ENCODE measurements around the gene RAI14.
"Not testable (repeated sequence)": the region's sequence is repeated elsewhere in the genome, so short reads cannot be mapped to it uniquely, and the experiment has no call there.

The RAI14 gene

DNA sequence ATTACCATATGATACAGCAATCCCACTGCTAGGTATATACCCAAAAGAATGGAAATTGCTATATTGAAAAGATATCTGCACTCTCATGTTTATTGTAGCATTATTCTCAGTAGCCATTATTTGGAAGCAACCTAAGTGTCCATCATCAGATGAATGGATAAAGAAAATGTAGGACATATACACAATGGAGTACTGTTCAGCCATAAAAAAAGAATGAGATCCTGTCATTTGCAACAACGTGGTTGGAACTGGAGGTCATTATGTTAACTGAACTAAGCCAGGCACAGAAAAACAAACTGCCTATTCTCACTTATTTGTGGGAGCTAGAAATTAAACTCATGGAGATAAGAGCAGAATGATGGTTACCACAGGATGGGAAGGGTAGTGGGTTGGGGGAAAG lies 119.8 kb downstream of the RAI14 start:
- H3K4me3 ChIP-seq (ENCODE audit: low read length in 2 of 2) = no peak overlapping the region
- H3K36me3 ChIP-seq (ENCODE audit: control insufficient read depth in 2 of 2, insufficient read depth in 2 of 2, low read length in 2 of 2) = no peaks in the 10 kb centered on the region
- no peaks in the 10 kb centered on the region for H3K9me3 ChIP-seq (ENCODE audit: control insufficient read depth in 2 of 2, low read length in 2 of 2)
- H3K27ac ChIP-seq (ENCODE audit: low read depth in 2 of 2, low read length in 2 of 2) = no peak overlapping the region
- H3K4me1 ChIP-seq (ENCODE audit: control insufficient read depth in 2 of 2, insufficient read depth in 2 of 2, low read length in 2 of 2) = no peaks in the 10 kb centered on the region
- H3K9ac ChIP-seq (ENCODE audit: low read depth in 1 of 2, low read length in 2 of 2) = no peak overlapping the region
- no peaks in the 10 kb centered on the region for H3K27me3 ChIP-seq (ENCODE audit: control insufficient read depth in 2 of 2, insufficient read depth in 2 of 2, low read length in 2 of 2)

DNA sequence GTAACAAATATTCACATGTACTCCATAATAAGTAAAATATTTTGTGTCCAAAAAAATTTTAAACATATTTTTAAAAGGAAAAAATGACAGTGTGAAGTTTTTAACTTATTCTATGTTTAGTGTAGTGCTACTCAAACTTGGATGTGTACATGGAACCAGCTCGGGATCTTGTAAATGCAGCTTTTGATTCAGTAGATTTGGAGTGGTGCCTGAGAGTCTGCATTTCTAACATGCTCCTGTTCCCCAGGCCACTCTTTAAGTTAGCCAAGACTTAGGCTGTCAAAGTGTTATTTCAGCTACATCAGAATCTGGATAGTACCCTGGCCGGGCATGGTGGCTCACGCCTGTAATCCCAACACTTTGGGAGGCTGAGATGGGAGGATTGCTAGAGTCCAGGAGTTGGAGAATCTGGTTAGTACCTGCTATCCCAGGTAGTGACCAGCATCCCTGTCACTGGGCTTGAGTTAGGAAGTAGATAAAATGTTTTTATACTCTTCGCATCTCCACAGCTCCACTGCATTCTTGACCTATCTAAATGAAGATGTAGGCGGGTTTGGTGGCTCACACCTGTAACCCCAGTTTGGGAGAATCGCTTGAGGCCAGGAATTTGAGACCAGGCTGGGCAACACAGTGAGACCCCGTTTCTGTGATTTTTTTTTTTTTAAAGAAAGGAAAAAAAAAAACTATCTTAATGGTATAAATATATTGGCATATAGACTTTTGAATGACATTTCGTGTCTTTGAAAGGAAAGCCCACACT lies 122.1 kb downstream of the RAI14 start:
- no peaks in the 10 kb centered on the region for H3K27me3 ChIP-seq (ENCODE audit: control insufficient read depth in 2 of 2, insufficient read depth in 2 of 2, low read length in 2 of 2)
- H3K36me3 ChIP-seq (ENCODE audit: control insufficient read depth in 2 of 2, insufficient read depth in 2 of 2, low read length in 2 of 2) = no peaks in the 10 kb centered on the region
- H3K4me3 ChIP-seq (ENCODE audit: low read length in 2 of 2) = no peak overlapping the region
- no peak overlapping the region for H3K9ac ChIP-seq (ENCODE audit: low read depth in 1 of 2, low read length in 2 of 2)
- H3K27ac ChIP-seq (ENCODE audit: low read depth in 2 of 2, low read length in 2 of 2) = no peak overlapping the region
- H3K4me1 ChIP-seq (ENCODE audit: control insufficient read depth in 2 of 2, insufficient read depth in 2 of 2, low read length in 2 of 2) = no peaks in the 10 kb centered on the region
- no peaks in the 10 kb centered on the region for H3K9me3 ChIP-seq (ENCODE audit: control insufficient read depth in 2 of 2, low read length in 2 of 2)

DNA sequence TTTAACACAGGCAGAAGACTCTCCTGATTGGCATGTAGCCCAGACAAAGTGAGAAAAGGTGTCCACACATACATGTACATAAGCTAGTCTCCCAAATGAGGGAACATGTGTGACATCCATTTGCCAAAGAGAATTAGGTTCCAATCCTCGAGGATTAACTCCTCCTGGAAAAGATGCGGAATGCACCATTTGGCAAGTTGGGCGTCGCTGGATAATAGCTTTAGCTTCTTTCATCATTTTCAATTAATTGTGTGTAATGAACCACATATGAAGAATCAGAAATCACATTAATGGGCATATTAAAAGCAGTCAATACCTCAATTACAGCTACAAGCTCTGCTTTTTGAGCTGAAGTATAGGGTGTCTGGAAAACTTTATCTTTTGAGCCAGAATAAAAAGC lies 127.8 kb downstream of the RAI14 start:
- H3K4me1 ChIP-seq (ENCODE audit: control insufficient read depth in 2 of 2, insufficient read depth in 2 of 2, low read length in 2 of 2); H3K27me3 ChIP-seq (ENCODE audit: control insufficient read depth in 2 of 2, insufficient read depth in 2 of 2, low read length in 2 of 2); H3K9me3 ChIP-seq (ENCODE audit: control insufficient read depth in 2 of 2, low read length in 2 of 2); H3K36me3 ChIP-seq (ENCODE audit: control insufficient read depth in 2 of 2, insufficient read depth in 2 of 2, low read length in 2 of 2); H3K27ac ChIP-seq (ENCODE audit: low read depth in 2 of 2, low read length in 2 of 2); H3K9ac ChIP-seq (ENCODE audit: low read depth in 1 of 2, low read length in 2 of 2); H3K4me3 ChIP-seq (ENCODE audit: low read length in 2 of 2): not testable (repeated sequence)

DNA sequence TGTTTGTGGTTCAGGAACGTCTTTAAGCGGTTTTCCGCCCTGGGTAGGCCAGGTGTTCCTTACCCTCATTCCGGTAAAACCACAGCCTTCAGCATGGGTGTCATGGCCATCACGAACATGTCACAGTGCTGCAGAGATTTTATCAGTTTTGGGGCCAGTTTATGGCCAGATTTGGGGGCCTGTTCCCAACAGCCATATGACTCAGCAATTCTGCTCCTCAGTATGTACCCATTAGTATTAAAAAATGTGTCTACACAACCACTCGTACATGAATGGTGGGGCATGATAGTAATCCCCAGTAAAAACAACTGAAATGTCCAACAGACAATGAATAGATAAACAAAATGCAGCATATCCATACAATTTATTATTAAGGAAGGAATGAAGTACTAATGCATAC lies 130.9 kb downstream of the RAI14 start:
- H3K9me3 ChIP-seq (ENCODE audit: control insufficient read depth in 2 of 2, low read length in 2 of 2) = no peaks in the 10 kb centered on the region
- no peaks in the 10 kb centered on the region for H3K36me3 ChIP-seq (ENCODE audit: control insufficient read depth in 2 of 2, insufficient read depth in 2 of 2, low read length in 2 of 2)
- H3K4me3 ChIP-seq (ENCODE audit: low read length in 2 of 2) = no peak overlapping the region
- H3K4me1 ChIP-seq (ENCODE audit: control insufficient read depth in 2 of 2, insufficient read depth in 2 of 2, low read length in 2 of 2) = no peaks in the 10 kb centered on the region
- H3K27me3 ChIP-seq (ENCODE audit: control insufficient read depth in 2 of 2, insufficient read depth in 2 of 2, low read length in 2 of 2) = no peaks in the 10 kb centered on the region
- no peak overlapping the region for H3K27ac ChIP-seq (ENCODE audit: low read depth in 2 of 2, low read length in 2 of 2)
- H3K9ac ChIP-seq (ENCODE audit: low read depth in 1 of 2, low read length in 2 of 2) = no peak overlapping the region

DNA sequence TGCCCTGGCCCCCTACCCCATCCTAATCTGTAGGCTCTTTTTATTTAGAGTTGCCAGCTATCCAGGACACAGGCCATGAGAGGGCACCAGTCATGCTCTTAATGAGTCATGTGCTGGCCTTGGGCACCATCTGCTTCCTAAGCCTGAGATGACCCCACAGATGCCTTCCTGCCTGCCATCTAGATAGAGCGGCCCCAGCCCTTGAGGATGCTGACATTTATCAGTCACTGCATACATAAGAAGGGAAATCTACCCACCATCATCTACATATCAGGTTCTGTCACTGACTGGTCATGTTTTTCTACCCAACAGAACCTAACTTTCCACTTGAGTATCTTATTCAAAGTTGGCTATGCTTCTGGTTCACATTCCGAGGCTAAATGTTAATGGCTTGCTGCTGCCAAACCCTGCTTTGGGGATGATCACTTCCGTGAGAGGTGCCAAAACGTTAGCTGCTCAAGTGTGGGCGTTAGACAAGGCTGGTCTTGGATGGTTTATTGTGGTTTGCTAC lies 132.9 kb downstream of the RAI14 start:
- no peaks in the 10 kb centered on the region for H3K9me3 ChIP-seq (ENCODE audit: control insufficient read depth in 2 of 2, low read length in 2 of 2)
- no peaks in the 10 kb centered on the region for H3K4me1 ChIP-seq (ENCODE audit: control insufficient read depth in 2 of 2, insufficient read depth in 2 of 2, low read length in 2 of 2)
- H3K27ac ChIP-seq (ENCODE audit: low read depth in 2 of 2, low read length in 2 of 2) = no peak overlapping the region
- H3K4me3 ChIP-seq (ENCODE audit: low read length in 2 of 2) = no peak overlapping the region
- no peak overlapping the region for H3K9ac ChIP-seq (ENCODE audit: low read depth in 1 of 2, low read length in 2 of 2)
- no peaks in the 10 kb centered on the region for H3K27me3 ChIP-seq (ENCODE audit: control insufficient read depth in 2 of 2, insufficient read depth in 2 of 2, low read length in 2 of 2)
- no peaks in the 10 kb centered on the region for H3K36me3 ChIP-seq (ENCODE audit: control insufficient read depth in 2 of 2, insufficient read depth in 2 of 2, low read length in 2 of 2)

DNA sequence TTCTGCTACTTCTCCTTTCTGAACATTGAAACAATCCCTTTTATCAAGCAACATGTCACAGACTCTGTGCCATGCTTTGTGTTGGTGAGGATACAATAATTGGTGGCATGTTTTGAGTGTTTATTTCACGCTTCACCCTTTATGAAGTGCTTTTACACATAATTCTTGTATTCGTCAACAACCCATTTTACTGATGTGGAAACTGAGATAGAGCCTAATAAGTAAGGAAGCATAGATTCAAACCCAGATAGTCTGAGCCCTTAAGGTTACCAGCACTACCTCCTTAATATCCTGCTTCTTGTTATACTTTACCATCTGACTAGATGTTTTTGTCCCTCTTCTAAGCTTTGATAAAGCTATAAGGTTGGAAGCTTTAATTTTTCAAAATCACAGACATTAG lies 133.5 kb downstream of the RAI14 start:
- Histone ChIP-seq H3K36me3 (ENCODE audit: control insufficient read depth in 2 of 2, insufficient read depth in 2 of 2, low read length in 2 of 2) (no peaks in the 10 kb centered on the region), H3K4me3 (ENCODE audit: low read length in 2 of 2) (no peak overlapping the region), H3K9ac (ENCODE audit: low read depth in 1 of 2, low read length in 2 of 2) (no peak overlapping the region), H3K27me3 (ENCODE audit: control insufficient read depth in 2 of 2, insufficient read depth in 2 of 2, low read length in 2 of 2) (no peaks in the 10 kb centered on the region), H3K27ac (ENCODE audit: low read depth in 2 of 2, low read length in 2 of 2) (no peak overlapping the region), H3K9me3 (ENCODE audit: control insufficient read depth in 2 of 2, low read length in 2 of 2) (no peaks in the 10 kb centered on the region), H3K4me1 (ENCODE audit: control insufficient read depth in 2 of 2, insufficient read depth in 2 of 2, low read length in 2 of 2) (no peaks in the 10 kb centered on the region)

DNA sequence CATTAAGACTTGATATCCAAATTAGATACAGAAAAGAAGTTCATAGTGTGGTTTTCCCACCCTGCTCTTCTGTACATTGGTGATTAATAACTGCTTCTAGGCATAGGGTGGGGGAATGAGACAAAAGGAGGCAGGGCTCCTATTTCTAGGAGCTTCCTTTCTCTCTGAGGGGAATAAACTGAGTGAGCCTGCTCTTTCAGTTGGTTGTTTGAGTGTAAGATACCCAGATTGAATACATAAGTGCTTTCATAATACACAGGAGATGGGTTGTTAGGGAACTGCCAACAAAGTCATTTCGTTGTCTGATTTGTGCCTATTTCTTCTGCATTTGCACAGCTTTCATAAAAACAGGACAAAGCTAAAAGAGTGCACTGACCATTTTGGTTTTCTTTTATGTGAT lies 133.9 kb downstream of the RAI14 start:
- Histone ChIP-seq H3K4me3 (ENCODE audit: low read length in 2 of 2) (no peak overlapping the region), H3K9ac (ENCODE audit: low read depth in 1 of 2, low read length in 2 of 2) (no peak overlapping the region), H3K36me3 (ENCODE audit: control insufficient read depth in 2 of 2, insufficient read depth in 2 of 2, low read length in 2 of 2) (no peaks in the 10 kb centered on the region), H3K27me3 (ENCODE audit: control insufficient read depth in 2 of 2, insufficient read depth in 2 of 2, low read length in 2 of 2) (no peaks in the 10 kb centered on the region), H3K27ac (ENCODE audit: low read depth in 2 of 2, low read length in 2 of 2) (no peak overlapping the region), H3K4me1 (ENCODE audit: control insufficient read depth in 2 of 2, insufficient read depth in 2 of 2, low read length in 2 of 2) (no peaks in the 10 kb centered on the region), H3K9me3 (ENCODE audit: control insufficient read depth in 2 of 2, low read length in 2 of 2) (no peaks in the 10 kb centered on the region)

DNA sequence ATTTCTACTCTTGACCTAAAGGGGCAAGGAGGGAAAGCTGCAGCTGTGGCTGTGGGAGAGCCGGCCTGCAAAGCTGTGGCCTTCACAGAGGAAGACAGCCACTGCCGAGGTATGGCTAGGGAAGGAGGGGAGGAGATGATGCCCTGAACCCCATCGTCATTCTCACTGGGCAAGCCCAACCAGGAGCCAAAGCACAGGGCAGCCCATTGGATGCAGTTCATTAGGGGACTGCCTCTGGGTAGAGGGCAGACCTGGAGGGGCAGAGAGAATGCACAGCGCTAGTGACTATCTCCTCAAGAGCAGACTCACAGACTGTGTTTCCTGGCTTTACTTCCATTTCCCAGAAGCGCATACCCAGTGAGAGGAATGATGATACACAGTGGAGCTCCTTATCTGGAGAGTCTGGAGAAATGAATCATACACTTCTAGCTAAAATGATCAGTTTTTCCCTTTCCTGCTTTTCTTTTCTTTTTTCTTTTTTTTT lies 135.7 kb downstream of the RAI14 start:
- no peak overlapping the region for H3K9ac ChIP-seq (ENCODE audit: low read depth in 1 of 2, low read length in 2 of 2)
- H3K4me3 ChIP-seq (ENCODE audit: low read length in 2 of 2) = no peak overlapping the region
- H3K4me1 ChIP-seq (ENCODE audit: control insufficient read depth in 2 of 2, insufficient read depth in 2 of 2, low read length in 2 of 2) = no peaks in the 10 kb centered on the region
- H3K36me3 ChIP-seq (ENCODE audit: control insufficient read depth in 2 of 2, insufficient read depth in 2 of 2, low read length in 2 of 2) = peaks cover 0 to 2% of the 10 kb centered on the region in 2 donors
- H3K27me3 ChIP-seq (ENCODE audit: control insufficient read depth in 2 of 2, insufficient read depth in 2 of 2, low read length in 2 of 2) = no peaks in the 10 kb centered on the region
- H3K27ac ChIP-seq (ENCODE audit: low read depth in 2 of 2, low read length in 2 of 2) = no peak overlapping the region
- H3K9me3 ChIP-seq (ENCODE audit: control insufficient read depth in 2 of 2, low read length in 2 of 2) = no peaks in the 10 kb centered on the region

DNA sequence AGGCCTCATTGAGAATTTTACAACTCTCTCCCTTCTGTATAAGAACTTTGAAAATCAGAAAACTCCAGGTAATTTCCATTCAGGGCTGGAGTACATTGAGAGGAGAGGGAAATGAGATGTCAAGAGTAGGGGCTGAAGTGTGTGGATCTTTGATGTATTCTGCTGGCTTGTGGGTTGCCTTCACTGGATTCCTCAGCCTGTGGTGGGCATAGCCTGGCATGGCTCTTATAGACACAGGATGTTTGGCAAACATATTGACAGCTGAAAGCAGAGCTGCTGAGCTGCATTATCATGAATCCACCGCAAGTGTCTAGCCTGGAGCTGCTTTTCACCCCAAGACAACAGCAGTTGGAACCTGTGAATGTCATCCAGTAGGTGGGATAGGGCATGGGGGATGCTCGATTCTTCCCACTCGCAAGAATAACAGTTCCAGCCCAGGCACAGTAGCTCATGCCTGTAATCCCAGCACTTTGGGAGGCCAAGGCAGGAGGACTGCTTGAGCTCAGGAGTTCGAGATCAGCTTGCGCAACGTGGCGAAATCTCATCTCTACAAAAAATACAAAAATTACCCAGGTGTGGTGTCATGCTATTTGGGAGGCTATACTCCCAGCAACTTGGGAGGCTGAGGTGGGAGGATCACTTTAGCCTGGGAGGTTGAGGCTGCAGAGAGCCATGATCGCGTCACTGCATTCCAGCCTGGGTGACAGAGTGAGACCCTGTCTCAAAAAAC lies 146.9 kb downstream of the RAI14 start:
- Histone ChIP-seq H3K9me3 (ENCODE audit: control insufficient read depth in 2 of 2, low read length in 2 of 2) (no peaks in the 10 kb centered on the region), H3K9ac (ENCODE audit: low read depth in 1 of 2, low read length in 2 of 2) (no peak overlapping the region), H3K27me3 (ENCODE audit: control insufficient read depth in 2 of 2, insufficient read depth in 2 of 2, low read length in 2 of 2) (no peaks in the 10 kb centered on the region), H3K4me3 (ENCODE audit: low read length in 2 of 2) (no peak overlapping the region), H3K27ac (ENCODE audit: low read depth in 2 of 2, low read length in 2 of 2) (no peak overlapping the region), H3K36me3 (ENCODE audit: control insufficient read depth in 2 of 2, insufficient read depth in 2 of 2, low read length in 2 of 2) (no peaks in the 10 kb centered on the region), H3K4me1 (ENCODE audit: control insufficient read depth in 2 of 2, insufficient read depth in 2 of 2, low read length in 2 of 2) (no peaks in the 10 kb centered on the region)

DNA sequence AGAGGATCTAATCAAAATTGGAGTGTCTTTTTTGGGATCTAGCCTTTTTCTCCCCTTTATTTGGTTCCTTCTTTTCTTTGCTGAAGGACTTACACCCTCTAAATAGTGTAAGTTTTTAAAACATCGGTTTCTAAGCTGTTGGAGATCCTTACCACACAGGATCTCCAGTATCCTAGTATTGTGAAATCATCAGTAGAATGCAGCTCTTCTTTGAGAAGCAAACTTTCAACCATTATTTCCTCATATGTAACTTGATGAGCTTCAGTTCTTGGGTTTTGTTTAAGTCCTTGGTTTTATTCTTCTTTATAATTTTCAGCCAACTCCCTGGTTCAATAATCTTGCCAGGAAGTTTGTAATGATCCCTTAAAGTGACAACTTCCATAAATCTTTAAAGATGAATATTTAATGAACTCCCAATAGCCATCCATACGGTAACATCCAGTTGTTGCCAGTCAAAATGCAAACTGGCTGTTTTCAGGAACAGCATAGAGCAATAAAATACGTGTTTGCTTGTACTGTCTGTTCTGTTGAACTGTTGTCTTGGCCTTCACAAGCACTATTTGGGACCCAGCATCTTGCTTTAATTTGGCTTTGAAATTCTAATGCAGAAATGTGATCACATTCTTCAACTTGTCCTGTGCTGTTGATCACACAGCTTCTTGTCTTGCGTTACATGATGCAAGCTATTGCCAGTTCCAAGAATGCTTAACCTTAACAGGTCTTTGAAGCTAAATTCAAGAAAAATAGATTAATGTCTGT lies 148.0 kb downstream of the RAI14 start:
- no peaks in the 10 kb centered on the region for H3K36me3 ChIP-seq (ENCODE audit: control insufficient read depth in 2 of 2, insufficient read depth in 2 of 2, low read length in 2 of 2)
- H3K9ac ChIP-seq (ENCODE audit: low read depth in 1 of 2, low read length in 2 of 2) = no peak overlapping the region
- H3K4me3 ChIP-seq (ENCODE audit: low read length in 2 of 2) = no peak overlapping the region
- H3K27me3 ChIP-seq (ENCODE audit: control insufficient read depth in 2 of 2, insufficient read depth in 2 of 2, low read length in 2 of 2) = no peaks in the 10 kb centered on the region
- H3K4me1 ChIP-seq (ENCODE audit: control insufficient read depth in 2 of 2, insufficient read depth in 2 of 2, low read length in 2 of 2) = no peaks in the 10 kb centered on the region
- H3K27ac ChIP-seq (ENCODE audit: low read depth in 2 of 2, low read length in 2 of 2) = no peak overlapping the region
- H3K9me3 ChIP-seq (ENCODE audit: control insufficient read depth in 2 of 2, low read length in 2 of 2) = no peaks in the 10 kb centered on the region

Data from mucosa of rectum (tissue), 2 donors.